Suprapubic skin (tissue), 4 donors: Measurements from ENCODE around the gene POMGNT1. TPM values are rescaled to one million over a fixed set of nuclear protein-coding genes. Genes with fewer than 3 reads are reported as not detected.

Experiments used
- DNase-seq, 2 donors: peaks; one replicate each; pipeline ENCODE4 v3.0.0-alpha.2; 2019; ENCODE audit warnings: low spot score in 2 of 2
- H3K27ac ChIP-seq: fragments of 200-600 bp; sonication (generic); one replicate; pipeline ENCODE4 v1.5.1; 2019
- H3K27me3 ChIP-seq: fragments of 200-600 bp; sonication (generic); one replicate; pipeline ENCODE4 v1.5.1; 2019
- H3K36me3 ChIP-seq: fragments of 200-600 bp; sonication (generic); one replicate; pipeline ENCODE4 v1.5.1; 2019
- H3K4me1 ChIP-seq: fragments of 200-600 bp; sonication (generic); one replicate; pipeline ENCODE4 v1.5.1; 2019
- H3K4me3 ChIP-seq: fragments of 200-600 bp; sonication (generic); one replicate; pipeline ENCODE4 v1.5.1; 2019; ENCODE audit warnings: mild to moderate bottlenecking
- H3K9me3 ChIP-seq: fragments of 200-600 bp; sonication (generic); one replicate; pipeline ENCODE4 v1.5.1; 2019
- EP300 ChIP-seq: sonication (generic); formaldehyde crosslinking; IDR thresholded peaks from one replicate; pipeline ENCODE4 v1.6.1; 2017; ENCODE audit warnings: antibody characterized with exemption
- POLR2A ChIP-seq, 2 donors: fragments of 450-650 bp; IDR thresholded peaks; one replicate each; pipeline ENCODE4 v1.6.1; 2017; ENCODE audit warnings: antibody characterized with exemption in 2 of 2, mild to moderate bottlenecking in 2 of 2, moderate library complexity in 2 of 2
- POLR2AphosphoS5 ChIP-seq, 3 donors: sonication (generic); formaldehyde crosslinking; IDR thresholded peaks; one replicate each; pipeline ENCODE4 v1.6.1; 2017; ENCODE audit warnings: antibody characterized with exemption in 3 of 3
- WGBS: methylation state at CpG from one replicate; pipeline ENCODE4 v1.1.5; 2018; 5-methylcytosine and 5-hydroxymethylcytosine counted together
- total RNA-seq, 4 donors: library from RNA; depleted of rRNA; stranded (reverse); fragments of >200 nt; gene quantifications; one replicate each; pipeline ENCODE4 v1.1.0, GENCODE V29; 2016
- TF ChIP-seq, protein P1 (sequence below), 2 donors: fragments of 200-600 bp in 1 of 2; fragments of 450-650 bp in 1 of 2; sonication (generic) in 1 of 2; IDR thresholded peaks; one replicate each; pipeline ENCODE4 v1.5.1; 2016 to 2019; ENCODE audit warnings: antibody characterized with exemption in 2 of 2, mild to moderate bottlenecking in 1 of 2, moderate library complexity in 1 of 2

POMGNT1 gene
- total RNA-seq, 4 donors from 2014 or later = 36.2 to 59.2 (median 47.7) TPM

- TF ChIP-seq EP300 (no peak), POLR2A (IDR thresholded peaks at IDR 0.05) (no peak), POLR2AphosphoS5 (IDR thresholded peaks at IDR 0.05) (no peak)
- TF ChIP-seq, protein P1, sequence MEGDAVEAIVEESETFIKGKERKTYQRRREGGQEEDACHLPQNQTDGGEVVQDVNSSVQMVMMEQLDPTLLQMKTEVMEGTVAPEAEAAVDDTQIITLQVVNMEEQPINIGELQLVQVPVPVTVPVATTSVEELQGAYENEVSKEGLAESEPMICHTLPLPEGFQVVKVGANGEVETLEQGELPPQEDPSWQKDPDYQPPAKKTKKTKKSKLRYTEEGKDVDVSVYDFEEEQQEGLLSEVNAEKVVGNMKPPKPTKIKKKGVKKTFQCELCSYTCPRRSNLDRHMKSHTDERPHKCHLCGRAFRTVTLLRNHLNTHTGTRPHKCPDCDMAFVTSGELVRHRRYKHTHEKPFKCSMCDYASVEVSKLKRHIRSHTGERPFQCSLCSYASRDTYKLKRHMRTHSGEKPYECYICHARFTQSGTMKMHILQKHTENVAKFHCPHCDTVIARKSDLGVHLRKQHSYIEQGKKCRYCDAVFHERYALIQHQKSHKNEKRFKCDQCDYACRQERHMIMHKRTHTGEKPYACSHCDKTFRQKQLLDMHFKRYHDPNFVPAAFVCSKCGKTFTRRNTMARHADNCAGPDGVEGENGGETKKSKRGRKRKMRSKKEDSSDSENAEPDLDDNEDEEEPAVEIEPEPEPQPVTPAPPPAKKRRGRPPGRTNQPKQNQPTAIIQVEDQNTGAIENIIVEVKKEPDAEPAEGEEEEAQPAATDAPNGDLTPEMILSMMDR (IDR thresholded peaks at IDR 0.05) = no peak
- peak overlapping the region; percentile 68 for H3K4me3 ChIP-seq
- DNase-seq = no peak
- H3K4me1 ChIP-seq = peaks cover 38% of the 10 kb centered on the region
- peak overlapping the region; percentile 60 for H3K27ac ChIP-seq
- H3K36me3 ChIP-seq = no peaks in the 10 kb centered on the region
- WGBS = 7% methylated on average over 2 of the region's 5 CpGs
- H3K9me3 ChIP-seq = no peaks in the 10 kb centered on the region
- H3K27me3 ChIP-seq = no peaks in the 10 kb centered on the region
Measured at GRCh38 chr1:46204406-46204742, 6.1 kb upstream of the POMGNT1 start.

GRCh38 chr1:46203738-46204405 lies 5.6 kb upstream of the POMGNT1 start:
- Histone ChIP-seq H3K9me3 (no peaks in the 10 kb centered on the region), H3K27me3 (no peaks in the 10 kb centered on the region), H3K36me3 (no peaks in the 10 kb centered on the region), H3K4me3 (peak overlapping the region; percentile 68), H3K4me1 (peaks cover 43% of the 10 kb centered on the region), H3K27ac (peak overlapping the region; percentile 60)
- no peak for TF ChIP-seq EP300
- TF ChIP-seq POLR2A (IDR thresholded peaks at IDR 0.05) = no peak
- TF ChIP-seq, protein P1 (IDR thresholded peaks at IDR 0.05) = no peak
- TF ChIP-seq POLR2AphosphoS5 (IDR thresholded peaks at IDR 0.05) = no peak
- WGBS = 12% methylated on average over 14 of the region's 14 CpGs
- DNase-seq = no peak

- Histone ChIP-seq H3K4me1 (peaks cover 42% of the 10 kb centered on the region), H3K9me3 (no peaks in the 10 kb centered on the region), H3K27me3 (no peaks in the 10 kb centered on the region), H3K27ac (no peak overlapping the region), H3K36me3 (peaks cover 15% of the 10 kb centered on the region), H3K4me3 (peak overlapping the region; percentile 78)
- TF ChIP-seq, protein P1 (IDR thresholded peaks at IDR 0.05) = no peak
- TF ChIP-seq POLR2AphosphoS5 (IDR thresholded peaks at IDR 0.05) (no peak), EP300 (no peak), POLR2A (IDR thresholded peaks at IDR 0.05) (no peak)
- no peak for DNase-seq
- WGBS = 89% methylated on average over 3 of the region's 3 CpGs
Measured at GRCh38 chr1:46199233-46199749, 1.1 kb upstream of the POMGNT1 start.

GRCh38 chr1:46197560-46197963 lies 672 bp downstream of the POMGNT1 start:
- H3K4me3 ChIP-seq = peak overlapping the region; percentile 78
- TF ChIP-seq, protein P1 (IDR thresholded peaks at IDR 0.05) = no peak
- no peak for TF ChIP-seq POLR2A (IDR thresholded peaks at IDR 0.05)
- no peak for TF ChIP-seq EP300
- no peak for TF ChIP-seq POLR2AphosphoS5 (IDR thresholded peaks at IDR 0.05)
- H3K27ac ChIP-seq = no peak overlapping the region
- DNase-seq = no peak
- no peaks in the 10 kb centered on the region for H3K27me3 ChIP-seq
- no CpG with 5 or more reads among the region's 9 CpGs for WGBS
- H3K36me3 ChIP-seq = peaks cover 32% of the 10 kb centered on the region
- peaks cover 27% of the 10 kb centered on the region for H3K4me1 ChIP-seq
- H3K9me3 ChIP-seq = no peaks in the 10 kb centered on the region

DNA sequence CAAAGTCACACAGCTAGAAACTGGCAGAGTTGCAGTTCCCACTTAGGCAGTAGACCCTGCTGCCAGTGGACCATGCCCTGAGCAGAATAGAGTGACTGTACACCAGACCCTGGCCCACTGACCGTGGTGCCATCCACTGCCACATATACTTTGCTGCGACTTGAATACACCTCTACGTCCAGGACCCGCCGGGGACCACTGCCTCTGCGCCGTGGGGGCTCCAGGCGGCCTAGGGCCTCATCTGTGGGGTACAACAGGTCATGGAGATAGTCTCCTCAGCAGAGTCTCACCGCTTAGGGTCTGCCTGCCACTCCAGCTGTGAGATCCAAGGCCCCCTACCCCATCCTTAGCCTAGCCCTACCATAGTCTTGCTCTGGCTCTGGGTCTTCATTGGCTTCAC lies 1.6 kb downstream of the POMGNT1 start:
- no peaks in the 10 kb centered on the region for H3K9me3 ChIP-seq
- no peak overlapping the region for H3K27ac ChIP-seq
- H3K4me3 ChIP-seq = no peak overlapping the region
- no peak for DNase-seq
- no peaks in the 10 kb centered on the region for H3K27me3 ChIP-seq
- WGBS = 96% methylated on average over 9 of the region's 9 CpGs
- H3K36me3 ChIP-seq = peaks cover 42% of the 10 kb centered on the region
- peaks cover 24% of the 10 kb centered on the region for H3K4me1 ChIP-seq
- TF ChIP-seq POLR2A (IDR thresholded peaks at IDR 0.05) (no peak), POLR2AphosphoS5 (IDR thresholded peaks at IDR 0.05) (no peak), EP300 (no peak)
- TF ChIP-seq, protein P1 (IDR thresholded peaks at IDR 0.05) = no peak
